ENCODE measurements around the gene SLC22A17. TPM values are rescaled to one million over a fixed set of nuclear protein-coding genes. Genes with fewer than 3 reads are reported as not detected.
A peak's percentile ranks its signal among the peaks of the same experiment; 100 is the strongest.

SLC22A17 gene
- total RNA-seq, 1 donor from 2014 or later: 22.2 TPM

DNA sequence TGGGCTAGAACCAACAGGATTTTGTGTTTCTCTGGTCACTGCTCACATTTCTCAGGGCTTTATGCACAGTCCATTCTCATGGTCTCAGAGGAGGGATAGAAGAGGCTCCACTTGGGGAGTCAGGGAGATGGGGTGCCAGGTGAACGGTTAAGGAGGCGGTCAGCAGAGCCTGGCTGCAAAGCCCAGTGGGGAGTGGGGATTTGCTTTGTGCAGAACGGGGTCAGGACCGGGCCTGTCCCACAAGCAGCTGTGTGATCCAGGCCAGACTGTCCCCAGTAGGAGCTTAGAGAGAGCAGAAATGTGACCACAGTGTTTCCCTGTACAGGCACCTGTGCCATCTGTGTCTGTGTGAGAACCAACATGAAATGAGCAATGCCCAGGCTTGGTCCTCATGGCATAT lies 28.3 kb upstream of the SLC22A17 start:
- no peak for DNase-seq (ENCODE audit: low spot score)
- H3K36me3 ChIP-seq: no peaks in the 10 kb centered on the region
- H3K4me3 ChIP-seq: no peak overlapping the region
- no peak overlapping the region for H3K9ac ChIP-seq
- peak overlapping the region; percentile 9 for H3K4me3 Mint-ChIP-seq
- no peaks in the 10 kb centered on the region for H3K36me3 Mint-ChIP-seq
- no peaks in the 10 kb centered on the region for H3K9me3 ChIP-seq (ENCODE audit: low read depth)
- H3K4me2 ChIP-seq: no peak overlapping the region
- H3K9me3 Mint-ChIP-seq: no peaks in the 10 kb centered on the region
- H3K79me2 ChIP-seq (ENCODE audit: low read depth): no peaks in the 10 kb centered on the region
- peaks cover 12% of the 10 kb centered on the region for H3F3A ChIP-seq (ENCODE audit: low read depth)
- H3K27ac ChIP-seq: no peak overlapping the region
- H3K4me1 Mint-ChIP-seq: peaks cover 30% of the 10 kb centered on the region
- TF ChIP-seq CTCF (IDR thresholded peaks at IDR 0.05): no peak
- H3K27ac Mint-ChIP-seq: peak overlapping the region; percentile 44
- H4K20me1 ChIP-seq (ENCODE audit: low read depth): no peaks in the 10 kb centered on the region
- no peak overlapping the region for H2AFZ ChIP-seq (replicated peaks)
- peaks cover 9% of the 10 kb centered on the region for H3K27me3 Mint-ChIP-seq (ENCODE audit: insufficient read depth, low read depth)
- H3K4me1 ChIP-seq: peaks cover 13% of the 10 kb centered on the region
- H3K27me3 ChIP-seq: no peaks in the 10 kb centered on the region

- H3K27ac ChIP-seq: no peak overlapping the region
- no peaks in the 10 kb centered on the region for H4K20me1 ChIP-seq (ENCODE audit: low read depth)
- H2AFZ ChIP-seq (replicated peaks): no peak overlapping the region
- no peak for DNase-seq (ENCODE audit: low spot score)
- peaks cover 12% of the 10 kb centered on the region for H3F3A ChIP-seq (ENCODE audit: low read depth)
- Mint-ChIP-seq H3K9me3 (no peaks in the 10 kb centered on the region), H3K36me3 (no peaks in the 10 kb centered on the region), H3K4me3 (no peak overlapping the region), H3K4me1 (peaks cover 31% of the 10 kb centered on the region), H3K27ac (peak overlapping the region; percentile 44), H3K27me3 (ENCODE audit: insufficient read depth, low read depth) (peaks cover 9% of the 10 kb centered on the region)
- H3K9me3 ChIP-seq (ENCODE audit: low read depth): no peaks in the 10 kb centered on the region
- H3K4me1 ChIP-seq: peaks cover 13% of the 10 kb centered on the region
- H3K79me2 ChIP-seq (ENCODE audit: low read depth): no peaks in the 10 kb centered on the region
- H3K27me3 ChIP-seq: no peaks in the 10 kb centered on the region
- H3K36me3 ChIP-seq: no peaks in the 10 kb centered on the region
- TF ChIP-seq EZH2phosphoT487 (IDR thresholded peaks at IDR 0.05): no peak
- peak; percentile 2 for TF ChIP-seq CTCF (IDR thresholded peaks at IDR 0.05)
- no peak for TF ChIP-seq EZH2 (IDR thresholded peaks at IDR 0.05)
- H3K4me3 ChIP-seq: no peak overlapping the region
- no peak overlapping the region for H3K4me2 ChIP-seq
- no peak overlapping the region for H3K9ac ChIP-seq
Observed at GRCh38 chr14:23380197-23380914, 27.7 kb upstream of the SLC22A17 start.

- H3K9ac ChIP-seq: no peak overlapping the region
- Mint-ChIP-seq H3K27me3 (ENCODE audit: insufficient read depth, low read depth) (peaks cover 9% of the 10 kb centered on the region), H3K27ac (no peak overlapping the region), H3K36me3 (no peaks in the 10 kb centered on the region), H3K9me3 (no peaks in the 10 kb centered on the region), H3K4me1 (peaks cover 31% of the 10 kb centered on the region), H3K4me3 (no peak overlapping the region)
- peak; percentile 74 for DNase-seq (ENCODE audit: low spot score)
- no peak for TF ChIP-seq EZH2 (IDR thresholded peaks at IDR 0.05)
- TF ChIP-seq CTCF (IDR thresholded peaks at IDR 0.05): peak; percentile 90
- TF ChIP-seq EZH2phosphoT487 (IDR thresholded peaks at IDR 0.05): no peak
- peaks cover 13% of the 10 kb centered on the region for H3K4me1 ChIP-seq
- H3K79me2 ChIP-seq (ENCODE audit: low read depth): no peaks in the 10 kb centered on the region
- no peaks in the 10 kb centered on the region for H4K20me1 ChIP-seq (ENCODE audit: low read depth)
- H3F3A ChIP-seq (ENCODE audit: low read depth): peaks cover 12% of the 10 kb centered on the region
- H3K27me3 ChIP-seq: no peaks in the 10 kb centered on the region
- H3K9me3 ChIP-seq (ENCODE audit: low read depth): no peaks in the 10 kb centered on the region
- H2AFZ ChIP-seq (replicated peaks): no peak overlapping the region
- H3K4me3 ChIP-seq: no peak overlapping the region
- H3K27ac ChIP-seq: no peak overlapping the region
- H3K4me2 ChIP-seq: no peak overlapping the region
- no peaks in the 10 kb centered on the region for H3K36me3 ChIP-seq
Observed at GRCh38 chr14:23379366-23380196, 26.9 kb upstream of the SLC22A17 start.
